HG03469 (cell line): ENCODE measurements around the gene FZD1.
A peak's percentile ranks its signal among the peaks of the same experiment; 100 is the strongest.

Experiments
- ATAC-seq: cut with Tn5 transposase; IDR thresholded peaks from one replicate; pipeline ENCODE4 v1.9.1; 2021; ENCODE audit warnings: mild to moderate bottlenecking, moderate library complexity, moderate number of reproducible peaks; ENCODE audit not compliant: unreplicated experiment

FZD1 gene

DNA sequence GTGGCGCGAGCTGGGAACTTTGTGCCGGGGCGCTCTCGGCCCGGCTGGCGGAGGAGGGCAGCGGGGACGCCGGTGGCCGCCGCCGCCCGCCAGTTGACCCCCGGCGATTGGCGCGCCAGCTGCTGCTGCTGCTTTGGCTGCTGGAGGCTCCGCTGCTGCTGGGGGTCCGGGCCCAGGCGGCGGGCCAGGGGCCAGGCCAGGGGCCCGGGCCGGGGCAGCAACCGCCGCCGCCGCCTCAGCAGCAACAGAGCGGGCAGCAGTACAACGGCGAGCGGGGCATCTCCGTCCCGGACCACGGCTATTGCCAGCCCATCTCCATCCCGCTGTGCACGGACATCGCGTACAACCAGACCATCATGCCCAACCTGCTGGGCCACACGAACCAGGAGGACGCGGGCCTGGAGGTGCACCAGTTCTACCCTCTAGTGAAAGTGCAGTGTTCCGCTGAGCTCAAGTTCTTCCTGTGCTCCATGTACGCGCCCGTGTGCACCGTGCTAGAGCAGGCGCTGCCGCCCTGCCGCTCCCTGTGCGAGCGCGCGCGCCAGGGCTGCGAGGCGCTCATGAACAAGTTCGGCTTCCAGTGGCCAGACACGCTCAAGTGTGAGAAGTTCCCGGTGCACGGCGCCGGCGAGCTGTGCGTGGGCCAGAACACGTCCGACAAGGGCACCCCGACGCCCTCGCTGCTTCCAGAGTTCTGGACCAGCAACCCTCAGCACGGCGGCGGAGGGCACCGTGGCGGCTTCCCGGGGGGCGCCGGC is 870 bp downstream of the FZD1 start:
- peak; percentile 16 for ATAC-seq

DNA sequence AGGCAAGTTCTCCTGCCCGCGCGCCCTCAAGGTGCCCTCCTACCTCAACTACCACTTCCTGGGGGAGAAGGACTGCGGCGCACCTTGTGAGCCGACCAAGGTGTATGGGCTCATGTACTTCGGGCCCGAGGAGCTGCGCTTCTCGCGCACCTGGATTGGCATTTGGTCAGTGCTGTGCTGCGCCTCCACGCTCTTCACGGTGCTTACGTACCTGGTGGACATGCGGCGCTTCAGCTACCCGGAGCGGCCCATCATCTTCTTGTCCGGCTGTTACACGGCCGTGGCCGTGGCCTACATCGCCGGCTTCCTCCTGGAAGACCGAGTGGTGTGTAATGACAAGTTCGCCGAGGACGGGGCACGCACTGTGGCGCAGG is 1.4 kb downstream of the FZD1 start:
- ATAC-seq = no peak

DNA sequence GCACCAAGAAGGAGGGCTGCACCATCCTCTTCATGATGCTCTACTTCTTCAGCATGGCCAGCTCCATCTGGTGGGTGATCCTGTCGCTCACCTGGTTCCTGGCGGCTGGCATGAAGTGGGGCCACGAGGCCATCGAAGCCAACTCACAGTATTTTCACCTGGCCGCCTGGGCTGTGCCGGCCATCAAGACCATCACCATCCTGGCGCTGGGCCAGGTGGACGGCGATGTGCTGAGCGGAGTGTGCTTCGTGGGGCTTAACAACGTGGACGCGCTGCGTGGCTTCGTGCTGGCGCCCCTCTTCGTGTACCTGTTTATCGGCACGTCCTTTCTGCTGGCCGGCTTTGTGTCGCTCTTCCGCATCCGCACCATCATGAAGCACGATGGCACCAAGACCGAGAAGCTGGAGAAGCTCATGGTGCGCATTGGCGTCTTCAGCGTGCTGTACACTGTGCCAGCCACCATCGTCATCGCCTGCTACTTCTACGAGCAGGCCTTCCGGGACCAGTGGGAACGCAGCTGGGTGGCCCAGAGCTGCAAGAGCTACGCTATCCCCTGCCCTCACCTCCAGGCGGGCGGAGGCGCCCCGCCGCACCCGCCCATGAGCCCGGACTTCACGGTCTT is 1.9 kb downstream of the FZD1 start:
- no peak for ATAC-seq

GRCh38 chr7:91266689-91267090 is 2.5 kb downstream of the FZD1 start:
- ATAC-seq = no peak

DNA sequence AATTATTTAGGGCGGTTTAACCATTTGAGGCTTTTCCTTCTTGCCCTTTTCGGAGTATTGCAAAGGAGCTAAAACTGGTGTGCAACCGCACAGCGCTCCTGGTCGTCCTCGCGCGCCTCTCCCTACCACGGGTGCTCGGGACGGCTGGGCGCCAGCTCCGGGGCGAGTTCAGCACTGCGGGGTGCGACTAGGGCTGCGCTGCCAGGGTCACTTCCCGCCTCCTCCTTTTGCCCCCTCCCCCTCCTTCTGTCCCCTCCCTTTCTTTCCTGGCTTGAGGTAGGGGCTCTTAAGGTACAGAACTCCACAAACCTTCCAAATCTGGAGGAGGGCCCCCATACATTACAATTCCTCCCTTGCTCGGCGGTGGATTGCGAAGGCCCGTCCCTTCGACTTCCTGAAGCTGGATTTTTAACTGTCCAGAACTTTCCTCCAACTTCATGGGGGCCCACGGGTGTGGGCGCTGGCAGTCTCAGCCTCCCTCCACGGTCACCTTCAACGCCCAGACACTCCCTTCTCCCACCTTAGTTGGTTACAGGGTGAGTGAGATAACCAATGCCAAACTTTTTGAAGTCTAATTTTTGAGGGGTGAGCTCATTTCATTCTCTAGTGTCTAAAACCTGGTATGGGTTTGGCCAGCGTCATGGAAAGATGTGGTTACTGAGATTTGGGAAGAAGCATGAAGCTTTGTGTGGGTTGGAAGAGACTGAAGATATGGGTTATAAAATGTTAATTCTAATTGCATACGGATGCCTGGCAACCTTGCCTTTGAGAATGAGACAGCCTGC is 3.1 kb downstream of the FZD1 start:
- ATAC-seq = no peak

GRCh38 chr7:91270372-91270771 is 6.1 kb downstream of the FZD1 start:
- ATAC-seq = no peak

- peak; percentile 99 for ATAC-seq
These were observed 12.7 kb downstream of the FZD1 start for GRCh38 chr7:91276909-91277308.

GRCh38 chr7:91280185-91280584 is 16.0 kb downstream of the FZD1 start:
- ATAC-seq = no peak

- ATAC-seq = no peak
These were observed 16.4 kb downstream of the FZD1 start for GRCh38 chr7:91280604-91281003.

DNA sequence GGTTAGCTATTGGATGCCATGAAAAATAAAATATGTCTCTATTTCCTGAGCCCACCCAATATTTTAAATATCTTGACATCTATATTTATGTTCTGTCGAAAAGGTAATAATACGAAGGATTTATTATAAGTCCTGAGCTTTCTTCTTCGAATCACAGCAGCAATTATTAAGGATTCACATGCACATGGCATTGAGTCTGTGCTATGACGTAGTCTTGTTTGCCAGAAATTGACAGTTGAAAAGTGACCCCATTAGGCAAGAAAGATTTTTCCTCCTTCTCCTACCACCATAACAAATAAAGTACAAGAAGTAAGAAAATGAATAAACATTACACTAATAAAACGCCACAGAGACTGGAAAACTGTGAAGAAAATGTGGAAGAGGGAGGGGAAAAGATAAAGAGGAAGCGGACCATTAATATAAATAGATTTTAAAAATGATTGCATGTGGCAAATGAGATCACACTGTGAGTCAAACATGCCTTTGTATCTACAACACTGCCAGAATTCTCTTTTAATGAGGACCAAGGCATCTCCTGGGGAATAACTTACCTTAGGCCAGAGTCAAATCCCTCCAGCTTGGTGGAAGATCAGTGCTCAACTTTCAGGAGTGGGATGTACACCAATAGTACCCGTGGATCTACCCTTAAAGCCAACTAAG is 21.6 kb downstream of the FZD1 start:
- no peak for ATAC-seq

DNA sequence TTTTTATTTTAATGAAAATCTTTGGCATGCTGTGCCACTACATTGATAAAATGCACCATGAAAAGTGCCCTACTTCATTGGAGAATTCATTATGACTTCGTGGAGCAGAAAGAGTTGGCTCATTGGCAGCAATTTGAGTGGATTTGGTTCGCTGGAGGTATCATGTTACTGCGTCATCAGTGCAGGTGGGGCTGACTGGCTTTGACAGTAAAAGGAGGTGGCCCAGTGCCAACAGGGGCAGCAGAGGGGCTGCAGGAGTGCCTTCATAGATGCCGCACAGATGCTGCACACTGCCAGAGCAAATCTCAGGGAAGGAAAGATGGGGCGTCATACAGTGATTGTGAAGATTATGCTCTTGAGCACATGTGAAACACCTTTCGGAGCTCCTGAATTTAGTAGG is 22.2 kb downstream of the FZD1 start:
- ATAC-seq = no peak

DNA sequence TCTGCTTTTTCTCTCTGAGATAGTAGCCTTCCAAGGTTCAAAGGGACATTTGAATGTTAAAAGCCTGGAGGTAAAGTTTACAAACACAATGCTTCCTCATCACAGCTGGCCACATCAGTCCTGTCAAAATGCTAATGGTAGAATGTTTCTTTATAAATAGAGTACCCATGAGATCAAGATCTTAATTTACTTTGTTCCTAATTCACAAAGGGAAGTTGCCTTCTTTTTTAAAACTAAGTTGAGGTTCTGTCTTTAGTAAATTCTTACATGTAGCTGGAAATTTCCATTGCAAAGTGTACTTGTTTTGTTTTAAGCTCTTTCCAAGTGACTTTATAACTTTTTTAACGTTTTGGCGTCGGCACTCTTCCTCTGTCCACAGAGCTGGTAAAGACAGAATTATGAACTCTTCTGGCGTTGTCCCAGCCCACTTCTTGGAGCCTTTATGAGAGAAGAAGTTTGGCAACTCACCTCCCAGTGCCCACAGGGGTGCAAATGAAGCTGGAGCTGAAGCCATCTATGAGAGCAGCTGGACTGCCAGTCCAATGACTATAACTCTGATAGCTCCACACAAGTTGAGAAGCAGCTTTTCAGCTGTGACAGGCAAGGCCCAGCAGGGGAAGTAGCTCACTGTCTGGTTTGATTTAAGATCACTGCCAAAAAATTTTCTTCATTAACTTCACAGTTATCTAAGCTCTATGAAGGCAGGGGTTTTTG is 23.3 kb downstream of the FZD1 start:
- no peak for ATAC-seq

- no peak for ATAC-seq
These were observed 24.1 kb downstream of the FZD1 start for GRCh38 chr7:91288208-91288824.

GRCh38 chr7:91289633-91290254 is 25.5 kb downstream of the FZD1 start:
- no peak for ATAC-seq

GRCh38 chr7:91291302-91291701 is 27.1 kb downstream of the FZD1 start:
- ATAC-seq = no peak

GRCh38 chr7:91291902-91292301 is 27.7 kb downstream of the FZD1 start:
- no peak for ATAC-seq

GRCh38 chr7:91292506-91292905 is 28.3 kb downstream of the FZD1 start:
- no peak for ATAC-seq

GRCh38 chr7:91293136-91293535 is 28.9 kb downstream of the FZD1 start:
- no peak for ATAC-seq

- ATAC-seq = no peak
These were observed 29.6 kb downstream of the FZD1 start for GRCh38 chr7:91293840-91294239.

DNA sequence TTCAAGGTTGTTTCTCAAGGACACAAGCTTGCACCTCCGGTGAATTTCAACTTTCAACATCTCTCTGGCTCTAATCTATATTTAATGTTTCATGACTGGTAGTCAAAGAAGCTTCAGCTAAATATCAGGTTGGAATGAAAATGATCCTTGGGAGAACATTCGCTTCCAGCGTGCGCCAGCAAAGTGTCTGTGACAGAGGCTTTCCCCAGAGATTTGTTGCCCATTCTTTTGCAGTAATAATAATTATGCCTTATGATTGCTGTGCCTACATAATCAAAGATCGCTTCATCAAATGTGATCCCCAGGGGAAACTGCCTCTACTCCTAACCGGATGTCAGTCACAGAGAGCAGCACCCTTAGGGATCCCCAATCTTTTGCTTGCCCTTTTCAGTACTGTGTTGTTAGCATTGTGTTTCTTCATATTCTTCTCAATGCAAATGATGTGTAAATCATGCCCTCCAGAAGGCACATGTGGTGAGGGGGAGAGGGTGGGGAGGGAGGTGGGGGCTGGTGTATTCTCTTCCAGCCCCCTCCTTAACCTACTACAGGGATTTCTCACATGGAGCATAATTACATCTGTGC is 30.5 kb downstream of the FZD1 start:
- no peak for ATAC-seq
